Measurements from ENCODE around the gene CLEC2L. TPM values are rescaled to one million over a fixed set of nuclear protein-coding genes. Genes with fewer than 3 reads are reported as not detected.

CLEC2L gene
- total RNA-seq (2016; rRNA removed; fragmentation: Illumina TruSeq; extraction: Trizol) (0.20 TPM in 2 replicates), polyA plus RNA-seq (2011; rRNA removed) (0.25 and 0.56 TPM in 2 replicates), polyA minus RNA-seq (2011; rRNA and poly(A)+ RNA removed; ENCODE audit: low replicate concordance) (0.70 TPM in 1 of 2 replicates, not detected in the other), Bru-seq, nascent RNA (not detected), BruChase-seq, experiment 1, labeled RNA remaining after a 6-hour chase (not detected), BruChase-seq, experiment 2, labeled RNA remaining after a 2-hour chase (percentile 5 among the genes with signal in this experiment)
- total RNA-seq (2016; cell fraction: cytosol; rRNA removed; fragmentation: Illumina TruSeq; extraction: Trizol; ENCODE audit: low read depth) = 0.20 and 0.26 TPM in 2 replicates
- 0.18 and 0.26 TPM in 2 replicates for total RNA-seq (2016; cell fraction: insoluble cytoplasmic fraction; rRNA removed; fragmentation: Illumina TruSeq; extraction: Trizol)
- 0.45 TPM in 1 of 2 replicates, not detected in the other for total RNA-seq (2016; cell fraction: membrane; rRNA removed; fragmentation: Illumina TruSeq; extraction: Trizol)
- not detected in 2 replicates for total RNA-seq (2016; cell fraction: nucleus; rRNA removed; fragmentation: Illumina TruSeq; extraction: Trizol)
- 0.28 and 0.48 TPM in 2 replicates for polyA plus RNA-seq (2011; cell fraction: cytosol; rRNA removed)
- 0.23 and 0.24 TPM in 2 replicates for polyA plus RNA-seq (2011; cell fraction: nucleus; rRNA removed)
- not detected in 2 replicates for polyA plus RNA-seq (2012)
- 0.07 and 0.22 TPM in 2 replicates for polyA plus RNA-seq (2016; cell fraction: cytosol; fragmentation: Illumina TruSeq; extraction: Trizol; ENCODE audit: low read depth)
- polyA plus RNA-seq (2016; cell fraction: insoluble cytoplasmic fraction; fragmentation: Illumina TruSeq; extraction: Trizol; ENCODE audit: low read depth) = 0.29 and 0.39 TPM in 2 replicates
- 0.48 and 0.54 TPM in 2 replicates for polyA plus RNA-seq (2016; cell fraction: membrane; fragmentation: Illumina TruSeq; extraction: Trizol; ENCODE audit: low read depth)
- 0.59 TPM in 1 of 2 replicates, not detected in the other for polyA plus RNA-seq (2016; cell fraction: nucleus; fragmentation: Illumina TruSeq; extraction: Trizol; ENCODE audit: insufficient read depth, low read depth)
- not detected in 2 replicates for polyA minus RNA-seq (2011; cell fraction: cytosol; rRNA and poly(A)+ RNA removed)
- polyA minus RNA-seq (2011; cell fraction: nucleus; rRNA and poly(A)+ RNA removed) = not detected in 2 replicates
- long read RNA-seq, experiment 1, partial matches to known transcripts = 0 of 1 reads
- long read RNA-seq, experiment 1, other reads (novel, unspliced or antisense) = 1 of 1 reads
- long read RNA-seq, experiment 2, partial matches to known transcripts = 0 of 1 reads
- long read RNA-seq, experiment 2, other reads (novel, unspliced or antisense) = 1 of 1 reads

- no peaks in the 10 kb centered on the region for H3K79me2 ChIP-seq (ENCODE audit: insufficient read depth, low read length)
- no peaks in the 10 kb centered on the region; the same call in 1 of the 2 replicates for H4K20me1 ChIP-seq (ENCODE audit: insufficient read depth, low read length)
- peak within 1 kb of the TSS in 2 of 3 experiments; percentile 12 to 40; a peak in 1 of 6 replicates for H3K4me3 ChIP-seq (replicated peaks in 1 of 3; ENCODE audit: insufficient read depth in 1 of 3, low read depth in 2 of 3, low read length in 3 of 3)
- no peak for FAIRE-seq
- DNase-seq (ENCODE audit: low spot score) = no peak
- H3K27ac ChIP-seq (ENCODE audit: extremely low read length, insufficient read depth, low read length) = no peak within 1 kb of the TSS
- ChIA-PET CTCF (ENCODE audit: low intra/inter-chr PET ratio, low total read pairs) (no interaction called here), POLR2A (no interaction called here)
- ATAC-seq = peak; percentile 55
- intact Hi-C loops (cut with micrococcal nuclease; ENCODE audit: unreplicated experiment) (no loop called here), in situ Hi-C loops (cut with HindIII; ENCODE audit: extremely low pct_ligation_motif_present, low pct_unique_long_range_greater_than_20kb) (no loop called here)
- WGBS (ENCODE audit: low lambda C conversion rate) = 20% methylated on average over 18 of the region's 75 CpGs
- H3K36me3 ChIP-seq (replicated peaks in 1 of 2; ENCODE audit: control insufficient read depth in 1 of 2, insufficient read depth in 2 of 2, low read length in 2 of 2) = no peaks in the 10 kb centered on the region
- no peaks in the 10 kb centered on the region for H3K9me3 ChIP-seq (ENCODE audit: low read length)
- peak within 1 kb of the TSS; percentile 45 for H3K4me2 ChIP-seq (ENCODE audit: low read depth, low read length)
- H3K9ac ChIP-seq (ENCODE audit: insufficient read depth, low read depth, low read length) = no peak within 1 kb of the TSS
- peaks cover 5% of the 10 kb centered on the region; the same call in 1 of the 2 replicates for H3K4me1 ChIP-seq (ENCODE audit: insufficient read depth, low read length)
- no TSS peak for BruUV-seq (replicated peaks)
- peaks cover 0 to 55% of the 10 kb centered on the region in 2 experiments; a peak in 4 of 5 replicates for H3K27me3 ChIP-seq (ENCODE audit: control insufficient read depth in 1 of 2, insufficient read depth in 2 of 2, low read length in 2 of 2)
- H2AFZ ChIP-seq (ENCODE audit: low read length) = no peak within 1 kb of the TSS
- no peak for TF ChIP-seq ZNF317 (CRISPR knock-in tag; IDR thresholded peaks at IDR 0.05)
- peak; percentile 53; the same call in 1 of the 2 replicates for TF ChIP-seq ZNF263 (CRISPR knock-in tag; IDR thresholded peaks at IDR 0.05)
- TF ChIP-seq ZNF720 (CRISPR knock-in tag; IDR thresholded peaks at IDR 0.05) = no peak
- no peak for TF ChIP-seq SRSF4 (IDR thresholded peaks at IDR 0.05; ENCODE audit: low read depth, low read length, poor library complexity, severe bottlenecking)
- TF ChIP-seq NFYC (CRISPR knock-in tag; IDR thresholded peaks at IDR 0.05) = no peak
- no peak for TF ChIP-seq SP4 (CRISPR knock-in tag; IDR thresholded peaks at IDR 0.05)
- no peak for TF ChIP-seq PRMT3 (CRISPR knock-in tag; IDR thresholded peaks at IDR 0.05; ENCODE audit: borderline replicate concordance, low read depth)
- TF ChIP-seq, protein P1, sequence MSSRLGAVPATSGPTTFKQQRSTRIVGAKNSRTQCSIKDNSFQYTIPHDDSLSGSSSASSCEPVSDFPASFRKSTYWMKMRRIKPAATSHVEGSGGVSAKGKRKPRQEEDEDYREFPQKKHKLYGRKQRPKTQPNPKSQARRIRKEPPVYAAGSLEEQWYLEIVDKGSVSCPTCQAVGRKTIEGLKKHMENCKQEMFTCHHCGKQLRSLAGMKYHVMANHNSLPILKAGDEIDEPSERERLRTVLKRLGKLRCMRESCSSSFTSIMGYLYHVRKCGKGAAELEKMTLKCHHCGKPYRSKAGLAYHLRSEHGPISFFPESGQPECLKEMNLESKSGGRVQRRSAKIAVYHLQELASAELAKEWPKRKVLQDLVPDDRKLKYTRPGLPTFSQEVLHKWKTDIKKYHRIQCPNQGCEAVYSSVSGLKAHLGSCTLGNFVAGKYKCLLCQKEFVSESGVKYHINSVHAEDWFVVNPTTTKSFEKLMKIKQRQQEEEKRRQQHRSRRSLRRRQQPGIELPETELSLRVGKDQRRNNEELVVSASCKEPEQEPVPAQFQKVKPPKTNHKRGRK (CRISPR knock-in tag; IDR thresholded peaks at IDR 0.05) = no peak
- no peak for TF ChIP-seq NR0B2 (CRISPR knock-in tag; IDR thresholded peaks at IDR 0.05)
- TF ChIP-seq, protein P2, sequence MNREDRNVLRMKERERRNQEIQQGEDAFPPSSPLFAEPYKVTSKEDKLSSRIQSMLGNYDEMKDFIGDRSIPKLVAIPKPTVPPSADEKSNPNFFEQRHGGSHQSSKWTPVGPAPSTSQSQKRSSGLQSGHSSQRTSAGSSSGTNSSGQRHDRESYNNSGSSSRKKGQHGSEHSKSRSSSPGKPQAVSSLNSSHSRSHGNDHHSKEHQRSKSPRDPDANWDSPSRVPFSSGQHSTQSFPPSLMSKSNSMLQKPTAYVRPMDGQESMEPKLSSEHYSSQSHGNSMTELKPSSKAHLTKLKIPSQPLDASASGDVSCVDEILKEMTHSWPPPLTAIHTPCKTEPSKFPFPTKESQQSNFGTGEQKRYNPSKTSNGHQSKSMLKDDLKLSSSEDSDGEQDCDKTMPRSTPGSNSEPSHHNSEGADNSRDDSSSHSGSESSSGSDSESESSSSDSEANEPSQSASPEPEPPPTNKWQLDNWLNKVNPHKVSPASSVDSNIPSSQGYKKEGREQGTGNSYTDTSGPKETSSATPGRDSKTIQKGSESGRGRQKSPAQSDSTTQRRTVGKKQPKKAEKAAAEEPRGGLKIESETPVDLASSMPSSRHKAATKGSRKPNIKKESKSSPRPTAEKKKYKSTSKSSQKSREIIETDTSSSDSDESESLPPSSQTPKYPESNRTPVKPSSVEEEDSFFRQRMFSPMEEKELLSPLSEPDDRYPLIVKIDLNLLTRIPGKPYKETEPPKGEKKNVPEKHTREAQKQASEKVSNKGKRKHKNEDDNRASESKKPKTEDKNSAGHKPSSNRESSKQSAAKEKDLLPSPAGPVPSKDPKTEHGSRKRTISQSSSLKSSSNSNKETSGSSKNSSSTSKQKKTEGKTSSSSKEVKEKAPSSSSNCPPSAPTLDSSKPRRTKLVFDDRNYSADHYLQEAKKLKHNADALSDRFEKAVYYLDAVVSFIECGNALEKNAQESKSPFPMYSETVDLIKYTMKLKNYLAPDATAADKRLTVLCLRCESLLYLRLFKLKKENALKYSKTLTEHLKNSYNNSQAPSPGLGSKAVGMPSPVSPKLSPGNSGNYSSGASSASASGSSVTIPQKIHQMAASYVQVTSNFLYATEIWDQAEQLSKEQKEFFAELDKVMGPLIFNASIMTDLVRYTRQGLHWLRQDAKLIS (CRISPR knock-in tag; IDR thresholded peaks at IDR 0.05) = no peak
- TF ChIP-seq ZNF24 (IDR thresholded peaks at IDR 0.05) = no peak
- no peak for TF ChIP-seq ZNF274 (CRISPR knock-in tag; IDR thresholded peaks at IDR 0.05)
Measured at GRCh38 chr7:139523199-139523941, at the start of gene CLEC2L. CLEC2L (plus strand) TSS chr7:139523685; CDS start chr7:139523928, 243 bp downstream.

All from HepG2 (cell line).